Smooth muscle cell (in vitro differentiated cells): Measurements from ENCODE around the gene FGGY. TPM values are rescaled to one million over a fixed set of nuclear protein-coding genes. Genes with fewer than 3 reads are reported as not detected.

Experiments used
- DNase-seq: peaks from one replicate; lab custom pipeline; 2025; ENCODE audit not compliant: unreplicated experiment; lab: John Stamatoyannopoulos, UW
- H2AFZ ChIP-seq: fragments of 200-600 bp; sonication (generic); 2 replicates; pipeline ENCODE4 v1.6.0; 2016; ENCODE audit warnings: antibody characterized with exemption, low read depth, mild to moderate bottlenecking
- H3F3A ChIP-seq: fragments of 200-600 bp; sonication (generic); 2 replicates; pipeline ENCODE4 v1.6.0; 2017; ENCODE audit warnings: antibody characterized with exemption, low read depth
- H3K27ac ChIP-seq: fragments of 200-600 bp; sonication (generic); 2 replicates; pipeline ENCODE4 v1.5.1; 2016; ENCODE audit warnings: low read depth, mild to moderate bottlenecking
- H3K27me3 ChIP-seq: fragments of 200-600 bp; sonication (generic); 2 replicates; pipeline ENCODE4 v1.6.1; 2016; ENCODE audit warnings: low read depth, mild to moderate bottlenecking
- H3K36me3 ChIP-seq: fragments of 200-600 bp; sonication (generic); 2 replicates; pipeline ENCODE4 v1.5.1; 2016; ENCODE audit warnings: low read depth
- H3K4me1 ChIP-seq: fragments of 200-600 bp; sonication (generic); 2 replicates; pipeline ENCODE4 v1.5.1; 2016; ENCODE audit warnings: low read depth
- H3K4me2 ChIP-seq: fragments of 200-600 bp; sonication (generic); 2 replicates; pipeline ENCODE4 v1.6.0; 2016; ENCODE audit warnings: mild to moderate bottlenecking
- H3K4me3 ChIP-seq: fragments of 200-600 bp; sonication (generic); 2 replicates; pipeline ENCODE4 v1.5.1; 2016; ENCODE audit warnings: mild to moderate bottlenecking
- H3K79me2 ChIP-seq: fragments of 200-600 bp; sonication (generic); 2 replicates; pipeline ENCODE4 v1.6.0; 2016; ENCODE audit warnings: low read depth, mild to moderate bottlenecking
- H3K9ac ChIP-seq: fragments of 200-600 bp; sonication (generic); 2 replicates; pipeline ENCODE4 v1.6.0; 2016; ENCODE audit warnings: low read depth
- H3K9me3 ChIP-seq: fragments of 200-600 bp; sonication (generic); replicated peaks from 2 replicates; pipeline ENCODE4 v1.5.1; 2016; ENCODE audit warnings: low read depth
- H4K20me1 ChIP-seq: fragments of 200-600 bp; sonication (generic); 2 replicates; pipeline ENCODE4 v1.6.0; 2016; ENCODE audit warnings: low read depth
- WGBS: methylation state at CpG from one replicate; pipeline ENCODE4 v1.1.7; 2016; ENCODE audit warnings: low lambda C conversion rate; 5-methylcytosine and 5-hydroxymethylcytosine counted together
- polyA plus RNA-seq: library from polyadenylated mRNA; unstranded; fragments of >200 nt; fragmentation: Nextera tagmentation; extraction: Ambion mirVana; gene quantifications from 2 replicates; pipeline ENCODE4 v1.2.1, GENCODE V29; 2016
- total RNA-seq: library from RNA; depleted of rRNA; stranded (reverse); fragments of >200 nt; gene quantifications from 2 replicates; pipeline ENCODE4 v1.2.3, GENCODE V29; 2014
- TF ChIP-seq, protein P1 (sequence below): fragments of 200-600 bp; sonication (generic); IDR thresholded peaks from 2 replicates; pipeline ENCODE4 v1.5.1; 2017; ENCODE audit warnings: borderline replicate concordance, mild to moderate bottlenecking, antibody characterized with exemption; ENCODE audit not compliant: insufficient read depth, poor library complexity, severe bottlenecking

FGGY gene
- total and polyA plus RNA-seq, 2 experiments from 2014 or later = 5.1 to 9.2 TPM

DNA sequence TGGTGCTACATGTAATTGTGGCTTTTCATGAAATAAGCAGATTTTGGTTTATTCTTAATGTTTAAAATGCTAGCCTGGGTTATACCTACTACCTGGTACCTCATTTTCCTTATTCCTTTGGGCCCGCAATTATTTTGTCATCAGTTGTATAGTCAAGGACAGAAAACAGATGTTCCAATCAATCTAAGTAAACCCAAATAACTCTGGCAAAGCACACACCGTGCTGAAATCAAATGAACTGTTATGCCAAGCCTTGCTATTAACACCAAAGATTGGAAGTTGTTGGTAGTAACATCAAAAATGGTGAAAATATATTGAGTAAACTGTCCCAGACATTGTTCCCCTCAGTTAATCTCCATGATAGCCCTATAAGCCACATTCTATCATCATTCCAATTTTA lies 248.9 kb downstream of the FGGY start:
- TF ChIP-seq, protein P1, sequence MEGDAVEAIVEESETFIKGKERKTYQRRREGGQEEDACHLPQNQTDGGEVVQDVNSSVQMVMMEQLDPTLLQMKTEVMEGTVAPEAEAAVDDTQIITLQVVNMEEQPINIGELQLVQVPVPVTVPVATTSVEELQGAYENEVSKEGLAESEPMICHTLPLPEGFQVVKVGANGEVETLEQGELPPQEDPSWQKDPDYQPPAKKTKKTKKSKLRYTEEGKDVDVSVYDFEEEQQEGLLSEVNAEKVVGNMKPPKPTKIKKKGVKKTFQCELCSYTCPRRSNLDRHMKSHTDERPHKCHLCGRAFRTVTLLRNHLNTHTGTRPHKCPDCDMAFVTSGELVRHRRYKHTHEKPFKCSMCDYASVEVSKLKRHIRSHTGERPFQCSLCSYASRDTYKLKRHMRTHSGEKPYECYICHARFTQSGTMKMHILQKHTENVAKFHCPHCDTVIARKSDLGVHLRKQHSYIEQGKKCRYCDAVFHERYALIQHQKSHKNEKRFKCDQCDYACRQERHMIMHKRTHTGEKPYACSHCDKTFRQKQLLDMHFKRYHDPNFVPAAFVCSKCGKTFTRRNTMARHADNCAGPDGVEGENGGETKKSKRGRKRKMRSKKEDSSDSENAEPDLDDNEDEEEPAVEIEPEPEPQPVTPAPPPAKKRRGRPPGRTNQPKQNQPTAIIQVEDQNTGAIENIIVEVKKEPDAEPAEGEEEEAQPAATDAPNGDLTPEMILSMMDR = no peak

DNA sequence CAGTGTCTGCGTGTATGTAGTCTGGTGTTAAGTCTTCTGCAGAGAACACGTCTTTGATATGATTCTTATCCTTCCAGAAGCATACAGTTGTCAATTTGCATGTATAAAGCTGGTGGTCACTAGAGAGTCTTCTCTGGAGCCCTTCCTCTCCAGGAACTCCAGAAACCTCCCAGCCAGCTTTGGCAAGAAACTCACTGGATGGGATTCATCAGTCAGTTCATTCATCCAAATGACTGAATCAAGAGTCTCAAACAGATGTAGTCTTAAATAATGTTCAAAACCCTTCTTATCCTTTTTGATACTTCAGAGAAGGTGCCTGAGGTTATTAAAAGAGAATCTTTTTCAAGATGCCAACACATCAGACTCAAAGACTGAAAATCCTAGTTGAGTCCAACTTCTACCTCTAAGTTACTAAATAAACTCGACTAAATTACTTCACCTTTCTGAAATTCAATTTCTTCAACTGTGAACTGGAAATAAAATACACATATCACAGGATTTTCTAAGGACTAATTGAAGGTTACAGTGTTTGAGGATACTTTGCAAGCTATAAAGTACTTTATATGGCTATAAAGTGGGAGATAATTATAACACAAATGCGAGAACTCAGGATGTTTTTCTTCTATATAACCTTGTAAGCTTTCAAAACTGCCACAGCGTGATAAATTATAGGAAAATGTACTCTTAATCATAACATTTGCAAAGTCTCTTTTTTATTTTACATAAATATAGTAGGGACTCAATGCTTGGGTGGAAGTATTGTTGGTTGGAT lies 252.4 kb downstream of the FGGY start:
- Histone ChIP-seq H3K36me3 (no peaks in the 10 kb centered on the region), H3K4me3 (no peak overlapping the region), H3K27me3 (no peaks in the 10 kb centered on the region), H3K79me2 (no peaks in the 10 kb centered on the region), H3K27ac (peak overlapping the region; percentile 17), H2AFZ (no peak overlapping the region), H4K20me1 (no peaks in the 10 kb centered on the region), H3K9me3 (no peaks in the 10 kb centered on the region), H3K9ac (no peak overlapping the region), H3F3A (peaks cover 6% of the 10 kb centered on the region), H3K4me1 (peaks cover 2% of the 10 kb centered on the region), H3K4me2 (peak overlapping the region; percentile 48)
- WGBS = 83% methylated on average over 5 of the region's 5 CpGs
- no peak for DNase-seq
- TF ChIP-seq, protein P1 = no peak

More for the DNA sequence above, 248.9 kb downstream of the FGGY start:
- Histone ChIP-seq H3K9ac (no peak overlapping the region), H2AFZ (no peak overlapping the region), H3K4me3 (no peak overlapping the region), H3K9me3 (no peaks in the 10 kb centered on the region), H3K27ac (no peak overlapping the region), H4K20me1 (no peaks in the 10 kb centered on the region), H3K4me1 (peaks cover 5% of the 10 kb centered on the region), H3K4me2 (no peak overlapping the region), H3F3A (peaks cover 6% of the 10 kb centered on the region), H3K27me3 (no peaks in the 10 kb centered on the region), H3K36me3 (no peaks in the 10 kb centered on the region), H3K79me2 (no peaks in the 10 kb centered on the region)
- DNase-seq = no peak
- WGBS = 87% methylated on average over 2 of the region's 2 CpGs

DNA sequence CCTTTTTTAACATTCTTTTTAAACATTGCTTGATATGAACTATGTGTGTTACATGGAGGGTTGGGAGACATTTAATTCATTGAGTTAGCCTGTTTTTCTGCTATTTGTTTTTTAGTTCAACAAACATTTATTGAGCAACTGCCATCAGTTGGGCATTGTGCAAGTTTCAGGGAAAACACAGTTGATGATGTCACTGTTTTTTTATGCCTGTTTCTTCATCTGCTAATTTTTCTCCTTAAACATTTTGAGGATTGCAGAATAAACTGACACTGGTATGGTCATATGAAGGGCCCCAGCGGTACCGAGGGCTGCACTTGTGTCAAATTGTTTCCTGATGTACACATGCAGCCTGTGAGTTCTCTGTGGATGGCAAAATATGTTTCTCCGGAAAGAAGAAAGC lies 253.0 kb downstream of the FGGY start:
- WGBS = 19% methylated on average over 3 of the region's 3 CpGs
- DNase-seq = no peak
- H3K4me2 ChIP-seq = peak overlapping the region; percentile 48
- peaks cover 6% of the 10 kb centered on the region for H3F3A ChIP-seq
- H3K4me1 ChIP-seq = peaks cover 6% of the 10 kb centered on the region
- H3K4me3 ChIP-seq = no peak overlapping the region
- H3K79me2 ChIP-seq = no peaks in the 10 kb centered on the region
- peak overlapping the region; percentile 17 for H3K27ac ChIP-seq
- H3K9ac ChIP-seq = no peak overlapping the region
- no peaks in the 10 kb centered on the region for H3K9me3 ChIP-seq
- no peaks in the 10 kb centered on the region for H3K27me3 ChIP-seq
- H2AFZ ChIP-seq = peak overlapping the region; percentile 35
- no peaks in the 10 kb centered on the region for H4K20me1 ChIP-seq
- H3K36me3 ChIP-seq = no peaks in the 10 kb centered on the region
- TF ChIP-seq, protein P1 = no peak

DNA sequence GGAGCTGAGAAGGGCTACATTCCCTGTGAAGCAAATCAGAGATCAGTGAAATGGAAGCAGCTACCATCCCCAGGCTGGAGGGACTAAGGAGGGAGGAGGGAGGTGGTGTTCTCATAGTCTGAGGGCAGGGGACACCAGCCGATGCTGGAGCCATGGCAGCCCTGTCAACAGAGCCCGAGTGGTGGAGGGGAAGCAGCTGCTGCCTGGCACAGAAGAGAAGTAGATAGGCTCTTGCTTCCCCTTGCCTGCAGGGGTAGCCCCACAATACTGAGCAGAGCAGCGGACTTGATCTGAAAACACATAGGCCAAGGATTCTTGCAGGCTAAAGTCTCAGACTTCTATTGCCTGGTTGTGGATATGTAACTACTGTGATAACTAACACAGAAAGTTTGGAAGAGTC lies 255.1 kb downstream of the FGGY start:
- Histone ChIP-seq H3K79me2 (no peaks in the 10 kb centered on the region), H3K27ac (no peak overlapping the region), H2AFZ (no peak overlapping the region), H3K27me3 (no peaks in the 10 kb centered on the region), H3K4me3 (no peak overlapping the region), H3K9me3 (no peaks in the 10 kb centered on the region), H4K20me1 (no peaks in the 10 kb centered on the region), H3K4me1 (peaks cover 6% of the 10 kb centered on the region), H3F3A (peaks cover 6% of the 10 kb centered on the region), H3K9ac (no peak overlapping the region), H3K4me2 (no peak overlapping the region), H3K36me3 (no peaks in the 10 kb centered on the region)
- 90% methylated on average over 3 of the region's 3 CpGs for WGBS
- TF ChIP-seq, protein P1 = no peak
- no peak for DNase-seq
